Fibroblast of mammary gland (primary cell): ENCODE results near the gene JAG2.

ENCODE experiments used
- DNase-seq: peaks from one replicate; pipeline ENCODE4 v3.0.0-alpha.2; 2010; ENCODE audit warnings: low read depth
- H3K4me3 ChIP-seq: 2 replicates; pipeline ENCODE4 v1.5.1; 2011; ENCODE audit warnings: low read depth, mild to moderate bottlenecking, low read length, moderate library complexity; ENCODE audit not compliant: control insufficient read depth
- TF ChIP-seq, protein P1 (sequence below): conservative IDR thresholded peaks from 2 replicates; pipeline ENCODE4 v1.5.1; 2011; ENCODE audit warnings: low read depth, low read length, inconsistent platforms; ENCODE audit not compliant: control insufficient read depth, insufficient read depth

Gene JAG2

DNA sequence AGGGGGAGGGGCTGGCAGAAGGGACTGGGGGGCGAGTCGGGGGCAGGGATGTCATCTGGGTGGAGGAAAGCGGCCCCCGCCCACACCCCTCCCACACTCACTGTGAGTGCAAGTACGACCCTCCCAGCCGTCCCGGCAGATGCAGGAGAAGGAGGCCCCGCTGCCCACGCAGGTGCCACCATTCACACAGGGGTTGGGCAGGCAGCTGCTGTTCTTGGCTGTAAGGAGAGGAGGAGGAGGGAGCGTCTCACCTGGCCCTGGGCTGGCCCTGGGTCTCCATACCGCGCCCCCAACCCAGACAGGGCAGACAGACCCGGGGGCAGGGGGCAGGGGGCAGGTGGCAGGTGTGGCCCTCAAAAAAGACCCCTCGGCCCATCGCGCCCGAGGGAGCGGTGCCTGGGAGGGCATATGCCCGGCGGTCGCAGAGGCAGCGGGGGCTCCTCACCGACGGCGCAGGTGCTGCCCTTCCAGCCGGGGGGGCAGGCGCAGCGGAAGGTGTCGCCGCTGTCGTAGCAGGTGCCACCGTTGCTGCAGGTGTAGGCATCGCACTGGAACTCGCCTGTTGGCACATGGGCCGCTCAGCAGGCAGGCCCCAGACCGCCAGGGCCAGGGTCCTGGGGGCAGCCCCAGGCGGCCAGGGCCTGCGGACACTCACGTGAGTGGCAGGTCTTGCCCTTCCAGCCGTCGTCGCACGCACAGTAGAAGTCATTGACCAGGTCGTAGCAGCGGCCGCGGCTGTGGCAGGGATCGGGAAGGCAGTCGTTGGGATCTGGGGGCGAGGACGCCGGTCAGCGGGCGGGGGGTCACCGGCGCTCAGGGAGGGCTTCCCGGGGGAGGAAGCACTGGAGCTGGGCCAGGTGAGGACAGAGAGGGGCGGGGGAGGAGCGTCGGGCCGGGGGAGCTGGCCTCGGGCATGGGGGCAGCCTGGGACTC, 20.6 kb downstream of the JAG2 start:
- TF ChIP-seq, protein P1, sequence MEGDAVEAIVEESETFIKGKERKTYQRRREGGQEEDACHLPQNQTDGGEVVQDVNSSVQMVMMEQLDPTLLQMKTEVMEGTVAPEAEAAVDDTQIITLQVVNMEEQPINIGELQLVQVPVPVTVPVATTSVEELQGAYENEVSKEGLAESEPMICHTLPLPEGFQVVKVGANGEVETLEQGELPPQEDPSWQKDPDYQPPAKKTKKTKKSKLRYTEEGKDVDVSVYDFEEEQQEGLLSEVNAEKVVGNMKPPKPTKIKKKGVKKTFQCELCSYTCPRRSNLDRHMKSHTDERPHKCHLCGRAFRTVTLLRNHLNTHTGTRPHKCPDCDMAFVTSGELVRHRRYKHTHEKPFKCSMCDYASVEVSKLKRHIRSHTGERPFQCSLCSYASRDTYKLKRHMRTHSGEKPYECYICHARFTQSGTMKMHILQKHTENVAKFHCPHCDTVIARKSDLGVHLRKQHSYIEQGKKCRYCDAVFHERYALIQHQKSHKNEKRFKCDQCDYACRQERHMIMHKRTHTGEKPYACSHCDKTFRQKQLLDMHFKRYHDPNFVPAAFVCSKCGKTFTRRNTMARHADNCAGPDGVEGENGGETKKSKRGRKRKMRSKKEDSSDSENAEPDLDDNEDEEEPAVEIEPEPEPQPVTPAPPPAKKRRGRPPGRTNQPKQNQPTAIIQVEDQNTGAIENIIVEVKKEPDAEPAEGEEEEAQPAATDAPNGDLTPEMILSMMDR = no peak
- no peak overlapping the region for H3K4me3 ChIP-seq
- DNase-seq = no peak

DNA sequence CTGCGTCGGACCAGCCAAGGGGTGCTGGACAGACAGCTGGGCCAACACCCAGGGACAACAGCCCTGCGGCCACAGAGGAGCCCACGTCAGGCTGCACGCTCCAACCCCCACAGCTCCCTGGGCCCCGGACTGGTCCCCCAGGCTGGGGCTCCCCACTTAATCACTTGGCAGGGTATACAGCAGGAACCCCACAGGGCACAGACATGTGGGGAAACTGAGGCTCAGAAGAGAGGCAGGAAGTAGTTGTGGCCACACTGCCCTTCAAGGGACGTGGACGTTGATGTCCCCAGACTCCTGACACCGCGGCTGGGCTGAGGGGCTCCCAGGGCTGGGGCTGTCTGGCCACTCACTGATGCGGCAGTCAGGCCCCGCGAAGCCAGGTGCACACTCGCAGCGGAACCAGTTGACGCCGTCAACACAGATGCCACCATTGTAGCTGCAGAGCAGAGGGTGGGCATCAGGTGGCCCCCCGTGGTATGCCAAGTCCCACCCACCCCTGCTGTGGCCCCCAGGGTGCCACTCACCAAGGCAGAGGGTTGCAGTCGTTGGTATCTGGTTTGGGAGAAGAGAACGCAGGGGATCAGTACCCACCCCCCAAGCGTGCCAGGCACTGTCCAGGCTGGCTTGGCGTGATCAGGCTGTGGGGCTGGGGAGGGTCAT, 21.5 kb downstream of the JAG2 start:
- H3K4me3 ChIP-seq = no peak overlapping the region
- no peak for DNase-seq
- TF ChIP-seq, protein P1 = no peak

DNA sequence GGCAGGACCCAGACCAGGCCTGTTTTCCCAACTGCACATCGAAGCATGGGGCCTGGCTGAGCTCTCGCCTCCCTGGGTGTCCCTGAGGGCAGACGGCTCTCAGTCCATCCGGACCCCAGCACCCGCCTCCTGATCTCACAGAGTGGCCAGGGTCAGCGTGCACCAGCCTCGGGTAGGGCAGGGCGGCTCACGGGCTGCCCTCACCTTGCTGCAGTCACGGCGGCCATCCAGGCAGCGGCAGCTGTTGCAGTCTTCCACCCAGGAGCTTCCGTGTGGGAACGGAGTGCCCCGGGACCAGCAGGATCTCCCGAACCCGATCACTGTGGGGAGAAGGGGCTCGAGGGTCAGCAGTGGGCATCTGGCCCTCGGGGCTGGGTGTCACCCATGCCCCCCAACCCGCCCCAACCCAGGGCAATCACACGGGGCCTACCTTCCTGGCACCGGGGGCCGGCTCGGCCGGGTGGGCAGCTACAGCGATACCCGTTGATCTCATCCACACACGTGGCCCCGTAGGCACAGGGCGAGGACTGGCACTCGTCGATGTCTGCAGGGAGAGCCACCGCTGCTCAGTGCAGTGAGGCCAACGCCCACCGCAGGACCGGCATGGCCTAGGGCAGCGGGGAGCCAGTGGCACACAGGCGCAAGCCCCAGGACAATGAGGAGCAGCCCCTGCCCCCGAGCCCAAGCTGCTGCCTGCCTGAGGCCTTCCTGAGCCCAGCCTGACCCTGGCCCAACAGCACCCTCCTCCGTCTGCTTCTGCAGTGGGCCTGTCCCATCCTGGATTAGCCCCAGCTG, 22.2 kb downstream of the JAG2 start:
- TF ChIP-seq, protein P1 = no peak
- no peak for DNase-seq

DNA sequence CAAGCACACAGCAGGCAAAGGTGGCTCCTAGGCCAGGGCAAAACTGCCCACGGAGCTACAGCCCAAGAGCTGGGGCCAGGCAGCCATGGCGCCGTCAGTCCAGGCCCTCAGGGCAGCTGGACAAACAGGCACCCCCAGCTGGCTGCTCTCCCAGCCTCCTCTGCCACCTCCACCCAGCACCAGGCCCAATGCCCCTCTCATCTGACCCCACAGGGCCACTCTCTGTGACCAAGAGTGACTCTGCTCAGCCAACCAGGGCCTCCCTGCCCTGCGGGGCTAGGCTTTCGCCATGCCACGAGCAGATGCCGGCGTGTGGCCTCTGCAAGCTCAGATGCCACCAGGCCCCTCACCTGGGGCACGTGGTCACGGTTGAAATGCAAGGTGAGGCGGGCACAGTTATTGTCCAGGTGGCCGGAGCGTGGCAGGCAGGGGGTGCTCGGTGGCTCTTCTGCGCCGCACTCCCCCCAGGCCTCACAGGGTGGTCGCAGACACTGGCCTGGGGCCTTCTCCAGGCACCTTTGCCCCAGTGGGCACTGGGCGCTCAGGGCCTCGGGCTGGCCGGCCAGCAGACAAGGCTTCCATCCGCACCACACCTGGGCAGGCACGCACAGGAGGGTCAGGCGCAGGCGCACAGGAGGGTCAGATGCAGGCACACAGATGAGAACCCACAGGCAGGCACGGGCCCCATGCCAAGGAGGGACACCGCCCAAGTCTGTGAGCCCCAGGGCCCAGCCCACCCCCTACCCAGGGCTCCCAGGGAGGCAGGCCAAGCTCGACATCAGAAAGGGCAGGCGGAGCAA, 23.0 kb downstream of the JAG2 start:
- DNase-seq = no peak

More for the DNA sequence above, 22.2 kb downstream of the JAG2 start:
- no peak overlapping the region for H3K4me3 ChIP-seq

DNA sequence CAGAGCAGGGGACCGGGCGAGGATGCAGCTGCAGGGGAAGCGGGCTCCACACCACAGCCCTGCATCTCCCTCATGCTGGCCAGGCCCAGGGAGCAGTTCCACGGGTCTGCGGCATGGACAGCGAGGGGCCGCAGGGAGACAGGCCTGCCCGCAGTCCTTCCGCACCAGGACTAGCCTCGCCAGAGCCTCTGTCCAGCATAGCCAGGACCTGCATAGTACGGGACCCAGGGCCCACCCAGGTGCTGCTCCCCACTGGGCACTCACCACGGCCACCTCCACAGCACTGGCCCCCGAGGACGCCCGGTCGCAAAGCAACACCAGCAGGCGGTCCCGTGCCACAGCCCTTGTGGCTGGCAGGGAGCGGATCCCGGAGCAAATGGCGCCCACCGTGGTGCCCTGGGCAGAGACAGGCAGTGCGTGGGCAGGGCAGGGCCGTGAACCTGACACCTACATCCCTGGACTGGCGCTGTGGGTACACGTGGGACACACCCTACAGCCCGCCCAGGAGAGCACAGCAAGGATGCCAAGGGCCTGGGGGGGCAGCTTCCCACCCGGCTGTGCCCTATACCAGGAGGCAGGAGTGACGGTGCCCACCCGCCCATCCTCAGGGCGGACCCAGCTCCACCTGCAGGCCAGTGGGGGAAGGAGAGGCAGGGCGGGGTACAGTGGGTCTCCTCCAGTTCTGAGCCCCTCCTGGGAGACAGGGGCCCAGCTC, 23.8 kb downstream of the JAG2 start:
- TF ChIP-seq, protein P1 = no peak
- DNase-seq = no peak
- H3K4me3 ChIP-seq = no peak overlapping the region

More for the DNA sequence above, 23.0 kb downstream of the JAG2 start:
- no peak overlapping the region for H3K4me3 ChIP-seq
- TF ChIP-seq, protein P1 = no peak
